Measurements from ENCODE around the gene PRSS23.

The PRSS23 gene

DNA sequence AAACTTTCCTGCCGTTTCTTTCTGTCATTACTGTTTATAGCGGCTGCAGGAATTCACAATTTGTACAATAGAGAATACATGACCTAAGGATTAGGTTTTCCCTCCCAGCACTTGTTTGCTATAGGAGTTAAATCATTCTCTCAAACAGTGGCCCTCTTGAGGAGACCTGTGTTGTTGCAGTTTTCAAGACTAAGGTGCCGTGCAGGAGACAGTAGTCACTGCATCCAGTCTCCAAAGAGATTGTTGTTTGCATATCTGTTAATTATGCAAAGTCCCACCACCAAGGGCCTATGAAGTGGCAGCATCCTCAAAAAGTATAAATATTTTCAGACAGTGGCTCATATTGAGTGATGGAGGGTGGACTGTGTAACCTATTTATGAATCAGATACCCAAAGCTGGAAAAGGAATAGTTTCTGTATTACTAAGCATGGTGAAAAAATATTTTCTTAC, 2.3 kb downstream of the PRSS23 start:
- peak; percentile 56 for DNase-seq (ENCODE audit: low read depth)
- H3K4me3 ChIP-seq (ENCODE audit: control insufficient read depth, low read depth, low read length): no peak overlapping the region
- TF ChIP-seq CTCF (conservative IDR thresholded peaks at IDR 0.05; ENCODE audit: control insufficient read depth, insufficient read depth, low read depth, low read length): peak; percentile 56

GRCh38 chr11:86803136-86804045, 3.0 kb downstream of the PRSS23 start:
- H3K4me3 ChIP-seq (ENCODE audit: control insufficient read depth, low read depth, low read length): no peak overlapping the region
- no peak for TF ChIP-seq CTCF (conservative IDR thresholded peaks at IDR 0.05; ENCODE audit: control insufficient read depth, insufficient read depth, low read depth, low read length)
- peak; percentile 26 for DNase-seq (ENCODE audit: low read depth)

GRCh38 chr11:86804951-86805350, 4.6 kb downstream of the PRSS23 start:
- peak; percentile 61 for DNase-seq (ENCODE audit: low read depth)
- no peak for TF ChIP-seq CTCF (conservative IDR thresholded peaks at IDR 0.05; ENCODE audit: control insufficient read depth, insufficient read depth, low read depth, low read length)
- H3K4me3 ChIP-seq (ENCODE audit: control insufficient read depth, low read depth, low read length): no peak overlapping the region

DNA sequence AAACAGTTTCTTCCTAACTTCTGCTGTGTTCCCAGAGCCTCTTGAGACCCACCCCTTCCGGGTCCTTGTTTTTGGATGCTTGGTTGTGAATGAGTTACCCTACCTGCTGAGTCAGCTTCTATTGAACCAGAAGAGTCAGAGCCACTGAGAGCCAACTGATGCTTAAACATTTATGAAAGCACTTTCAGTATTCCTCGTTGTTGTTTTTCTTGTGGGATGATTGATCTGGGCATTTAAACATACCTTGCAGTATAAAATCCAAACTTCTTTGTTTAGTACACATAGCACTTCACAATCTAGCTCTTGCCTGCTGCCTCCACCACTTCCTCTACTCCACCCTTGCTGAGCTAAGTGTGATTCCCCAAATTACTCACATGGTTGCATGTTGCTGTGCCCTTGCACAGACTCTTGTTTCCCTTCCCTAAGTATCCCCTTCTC, 5.5 kb downstream of the PRSS23 start:
- H3K4me3 ChIP-seq (ENCODE audit: control insufficient read depth, low read depth, low read length): no peak overlapping the region
- DNase-seq (ENCODE audit: low read depth): peak; percentile 39
- no peak for TF ChIP-seq CTCF (conservative IDR thresholded peaks at IDR 0.05; ENCODE audit: control insufficient read depth, insufficient read depth, low read depth, low read length)

DNA sequence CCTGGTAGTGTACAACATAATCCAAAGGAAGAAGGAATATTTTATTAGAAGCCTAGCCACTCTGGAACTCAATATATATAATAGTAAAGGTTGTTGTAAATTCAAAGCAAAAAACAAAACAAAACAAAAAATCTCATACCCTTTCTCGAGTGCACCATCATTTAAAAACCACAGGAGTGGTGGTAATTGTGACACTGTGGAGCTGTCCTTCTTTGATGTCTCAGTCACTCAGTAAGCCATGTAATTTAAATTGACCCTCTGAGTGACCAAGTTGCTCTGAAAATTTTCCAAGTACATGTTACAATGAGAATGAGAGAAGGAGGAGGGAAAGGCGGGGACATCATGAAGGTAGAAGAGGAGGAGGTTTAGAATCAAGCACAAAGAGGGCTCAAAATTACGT, 6.6 kb downstream of the PRSS23 start:
- DNase-seq (ENCODE audit: low read depth): no peak
- no peak for TF ChIP-seq CTCF (conservative IDR thresholded peaks at IDR 0.05; ENCODE audit: control insufficient read depth, insufficient read depth, low read depth, low read length)
- H3K4me3 ChIP-seq (ENCODE audit: control insufficient read depth, low read depth, low read length): no peak overlapping the region

GRCh38 chr11:86807360-86807759, 7.0 kb downstream of the PRSS23 start:
- no peak overlapping the region for H3K4me3 ChIP-seq (ENCODE audit: control insufficient read depth, low read depth, low read length)
- no peak for TF ChIP-seq CTCF (conservative IDR thresholded peaks at IDR 0.05; ENCODE audit: control insufficient read depth, insufficient read depth, low read depth, low read length)
- no peak for DNase-seq (ENCODE audit: low read depth)

All from fibroblast of mammary gland (primary cell).